GM18873 (cell line): ENCODE data around the gene MMP25.

Experiments
- ATAC-seq: cut with Tn5 transposase; IDR thresholded peaks from one replicate; pipeline ENCODE4 v1.9.1; 2021; ENCODE audit warnings: mild to moderate bottlenecking, moderate library complexity, moderate number of reproducible peaks; ENCODE audit not compliant: unreplicated experiment, low FRiP score

Gene MMP25

GRCh38 chr16:3015865-3016521, 30.4 kb upstream of the MMP25 start:
- no peak for ATAC-seq

- ATAC-seq: no peak
Measured at GRCh38 chr16:3017344-3017743, 29.0 kb upstream of the MMP25 start.

GRCh38 chr16:3017794-3018506, 28.4 kb upstream of the MMP25 start, which contains the start of gene CLDN6:
CLDN6 (minus strand) TSS chr16:3018183; CDS start chr16:3016021, 2,162 bp downstream.
- no peak for ATAC-seq

GRCh38 chr16:3019594-3020246, 26.6 kb upstream of the MMP25 start:
- ATAC-seq: no peak

GRCh38 chr16:3020247-3020603, 26.1 kb upstream of the MMP25 start, which contains the start of gene TNFRSF12A:
TNFRSF12A (plus strand) TSS chr16:3020368; CDS start chr16:3020398, 30 bp downstream.
- ATAC-seq: no peak

- ATAC-seq: no peak
Measured at GRCh38 chr16:3020604-3021448, 25.5 kb upstream of the MMP25 start.

GRCh38 chr16:3021449-3022207, 24.7 kb upstream of the MMP25 start:
- no peak for ATAC-seq

- no peak for ATAC-seq
Measured at GRCh38 chr16:3022208-3022683, 24.1 kb upstream of the MMP25 start.

- ATAC-seq: no peak
Measured at GRCh38 chr16:3022684-3023414, 23.5 kb upstream of the MMP25 start.

GRCh38 chr16:3023415-3023668, 23.0 kb upstream of the MMP25 start:
- ATAC-seq: no peak

- peak; percentile 68 for ATAC-seq
Measured at GRCh38 chr16:3023669-3024478, 22.5 kb upstream of the MMP25 start, which contains the start of the genes HCFC1R1 and THOC6. HCFC1R1 (minus strand) TSS chr16:3023942; CDS start chr16:3023941, 1 bp downstream. THOC6 (plus strand) TSS chr16:3024035; CDS start chr16:3024327, 292 bp downstream.

- ATAC-seq: no peak
Measured at GRCh38 chr16:3025032-3026002, 21.0 kb upstream of the MMP25 start.

GRCh38 chr16:3026003-3026378, 20.4 kb upstream of the MMP25 start:
- ATAC-seq: no peak

GRCh38 chr16:3026609-3027488, 19.5 kb upstream of the MMP25 start:
- ATAC-seq: no peak

- no peak for ATAC-seq
Measured at GRCh38 chr16:3027489-3027795, 18.9 kb upstream of the MMP25 start.

GRCh38 chr16:3027983-3028715, 18.2 kb upstream of the MMP25 start:
- ATAC-seq: no peak
